Amniotic epithelial cell (primary cell): ENCODE results near the gene MRLN.

Experiments used
- DNase-seq: peaks from one replicate; pipeline ENCODE4 v3.0.0-alpha.2; 2010; ENCODE audit warnings: low read depth

The MRLN gene

GRCh38 chr10:59705931-59706330 is 47.3 kb downstream of the MRLN start:
- no peak for DNase-seq

- DNase-seq, result no peak
These were observed 48.6 kb downstream of the MRLN start for GRCh38 chr10:59704630-59705029.

GRCh38 chr10:59702347-59702746 is 50.9 kb downstream of the MRLN start:
- no peak for DNase-seq

GRCh38 chr10:59700709-59701108 is 52.5 kb downstream of the MRLN start:
- no peak for DNase-seq

DNA sequence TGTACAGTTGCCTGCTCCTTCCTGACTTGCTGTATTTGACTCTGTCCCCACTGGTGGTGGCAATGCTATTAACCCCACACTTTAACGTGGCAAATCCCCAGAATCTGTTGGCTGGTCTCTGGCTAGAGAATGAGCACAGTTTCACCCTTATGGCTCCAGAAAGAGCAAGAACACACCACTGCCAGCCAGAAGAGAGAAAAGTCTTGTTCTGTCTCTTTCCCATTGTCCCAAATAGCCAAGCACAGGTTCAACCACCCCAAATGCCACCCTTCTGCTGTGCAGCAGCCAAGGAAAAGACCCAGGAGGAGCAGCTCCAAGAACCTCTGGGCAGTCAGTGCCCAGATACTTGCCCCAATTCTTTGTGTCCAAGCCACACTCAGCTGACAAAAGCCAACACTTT is 54.9 kb downstream of the MRLN start:
- no peak for DNase-seq

DNA sequence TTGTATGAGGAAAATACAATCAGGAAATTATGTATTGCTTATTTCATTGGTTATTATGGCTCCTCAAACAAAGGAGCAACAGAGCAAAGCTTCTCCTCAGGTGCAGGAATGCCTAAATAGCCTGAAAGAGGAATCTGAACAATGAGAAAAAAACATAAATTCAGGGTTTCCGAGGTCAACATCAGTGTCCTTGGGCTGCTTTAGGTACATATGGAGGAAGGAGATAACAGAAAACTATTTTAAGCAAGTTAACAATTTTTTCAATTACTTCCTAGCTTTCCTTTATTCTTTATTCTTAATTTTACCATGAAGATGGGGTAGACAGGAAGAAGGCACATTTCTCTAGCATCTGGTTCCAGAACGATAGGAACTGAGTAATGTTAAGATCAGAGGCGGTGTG is 57.6 kb downstream of the MRLN start:
- no peak for DNase-seq

- no peak for DNase-seq
These were observed 58.3 kb downstream of the MRLN start for GRCh38 chr10:59694936-59695335.

GRCh38 chr10:59692113-59692512 is 61.1 kb downstream of the MRLN start:
- DNase-seq, result no peak

GRCh38 chr10:59688921-59689351 is 64.3 kb downstream of the MRLN start:
- DNase-seq, result no peak

GRCh38 chr10:59687657-59688056 is 65.6 kb downstream of the MRLN start:
- no peak for DNase-seq
